GM18526 (cell line): ENCODE measurements around the gene NMT2.

ENCODE experiments used
- POLR2A ChIP-seq: IDR thresholded peaks from 3 replicates; pipeline ENCODE4 v1.6.1; 2011; ENCODE audit not compliant: insufficient read length; ENCODE audit errors: extremely low read depth

The NMT2 gene

DNA sequence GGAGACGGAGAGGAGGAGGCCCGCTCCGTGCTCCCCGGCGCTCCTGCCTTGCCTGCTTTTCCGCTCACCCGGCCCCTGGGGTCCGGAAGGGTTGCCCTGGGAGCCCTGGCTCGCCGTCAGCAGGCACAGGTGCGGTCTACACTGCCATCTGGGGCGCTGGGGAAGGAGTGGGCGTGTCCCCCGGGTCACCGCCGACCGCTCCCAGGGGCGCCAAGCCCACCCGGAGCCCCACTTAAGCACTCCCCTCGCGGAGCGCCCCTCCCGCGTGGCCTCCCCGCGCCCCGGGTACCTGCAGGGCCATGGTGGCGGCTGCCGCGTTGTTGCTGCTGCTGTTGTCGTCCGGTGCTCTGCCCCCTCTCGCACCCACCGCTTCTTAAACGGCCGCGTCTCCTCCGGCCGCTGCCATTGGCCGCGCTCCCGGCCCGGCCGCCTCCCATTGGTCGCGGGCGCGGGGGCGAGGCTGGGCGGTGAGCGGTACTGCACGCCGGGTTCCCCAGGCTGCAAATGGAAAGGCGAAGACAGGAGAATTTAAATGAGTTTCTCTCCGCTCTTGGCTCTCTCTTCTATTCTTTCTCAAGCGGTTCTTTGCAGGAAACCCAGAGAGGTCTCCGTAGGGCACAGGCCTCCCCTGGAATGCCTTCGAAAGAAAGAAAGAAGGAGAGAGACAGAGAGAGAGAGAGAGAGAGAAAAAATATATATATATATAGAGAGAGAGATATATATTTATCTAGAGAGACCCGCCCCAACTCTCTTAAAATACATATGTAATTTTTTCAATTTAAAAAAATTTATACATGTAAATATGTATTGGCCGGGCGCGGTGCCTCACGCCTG is 79.8 kb downstream of the NMT2 start, which contains the start of gene ACBD7:
ACBD7 (minus strand) TSS at position 349 of the 834 bp plus-strand sequence; CDS start at position 301, 48 bp downstream.
- TF ChIP-seq POLR2A = no peak

DNA sequence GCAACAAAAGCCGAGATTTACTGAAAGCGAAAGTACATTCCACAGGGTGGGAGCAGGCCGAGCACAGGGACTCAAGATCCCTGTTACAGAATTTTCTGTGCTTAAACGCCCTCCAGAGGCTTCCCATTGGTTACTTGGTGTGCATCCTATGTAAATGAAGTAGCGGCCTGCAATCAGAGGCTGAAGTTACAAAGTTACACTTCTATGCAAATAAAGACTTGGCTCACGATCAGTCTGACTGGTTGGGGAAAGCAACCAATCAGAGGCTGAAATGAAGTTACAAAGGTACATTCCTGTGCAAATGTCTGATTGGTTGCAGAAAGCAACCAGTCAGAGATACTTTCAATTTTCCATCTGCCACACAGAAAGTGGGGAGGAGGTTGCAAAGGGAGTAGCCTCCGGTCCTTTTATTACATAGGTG is 84.0 kb downstream of the NMT2 start:
- no peak for TF ChIP-seq POLR2A

DNA sequence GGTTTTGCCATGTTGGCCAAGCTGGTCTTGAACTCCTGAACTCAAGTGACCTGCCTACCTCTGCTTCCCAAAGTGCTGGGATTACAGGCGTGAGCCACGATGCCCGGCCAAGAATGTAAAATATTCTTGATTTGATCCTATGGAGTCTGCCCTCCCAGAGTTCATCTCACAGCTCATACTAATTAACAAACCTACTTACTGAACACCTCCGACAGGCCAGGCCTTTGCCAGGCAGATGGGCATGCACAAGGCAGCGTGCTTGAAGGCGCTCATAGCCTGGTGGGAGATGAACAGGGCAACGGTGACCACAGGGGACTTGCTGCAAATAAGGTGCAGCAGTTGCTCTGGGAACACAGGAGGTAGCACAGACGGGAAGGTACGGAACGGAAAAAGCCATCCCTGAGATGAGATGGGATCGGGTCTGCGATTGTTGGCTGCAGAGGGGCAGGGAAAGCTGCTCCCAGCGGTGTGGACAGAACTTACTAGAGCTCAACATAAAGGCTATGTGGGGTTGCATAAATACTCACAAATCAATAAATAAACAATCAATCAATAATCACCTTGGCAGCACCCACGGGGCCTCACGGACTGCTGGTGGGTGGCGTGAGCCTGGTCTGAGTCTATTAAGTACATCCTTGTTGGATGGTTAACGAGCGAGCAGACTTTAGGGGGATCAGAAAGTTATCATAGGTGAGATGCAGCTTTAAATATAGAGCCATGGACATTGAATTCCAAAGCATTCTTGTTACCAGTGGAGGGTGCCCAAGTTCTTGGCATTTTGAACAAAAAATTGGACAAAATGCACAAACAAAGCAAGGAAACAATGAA is 84.6 kb downstream of the NMT2 start:
- no peak for TF ChIP-seq POLR2A

DNA sequence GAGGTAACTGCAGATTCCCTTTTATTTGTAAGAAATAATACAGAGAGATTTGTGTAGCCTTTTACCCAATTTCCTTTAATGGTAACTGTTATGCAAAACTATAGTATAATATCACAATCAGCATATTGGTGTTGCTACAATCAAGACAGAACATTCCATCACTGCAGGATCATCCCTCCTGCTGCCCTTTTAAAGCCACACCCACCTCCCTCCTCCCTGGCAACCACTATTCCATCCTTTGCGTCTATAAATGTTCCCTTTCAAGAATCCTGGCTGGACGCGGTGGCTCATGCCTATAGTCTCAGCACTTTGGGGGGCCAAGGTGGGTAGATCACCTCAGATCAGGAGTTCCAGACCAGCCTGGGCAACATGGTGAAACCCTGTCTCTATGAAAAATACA is 93.1 kb downstream of the NMT2 start:
- TF ChIP-seq POLR2A = no peak

DNA sequence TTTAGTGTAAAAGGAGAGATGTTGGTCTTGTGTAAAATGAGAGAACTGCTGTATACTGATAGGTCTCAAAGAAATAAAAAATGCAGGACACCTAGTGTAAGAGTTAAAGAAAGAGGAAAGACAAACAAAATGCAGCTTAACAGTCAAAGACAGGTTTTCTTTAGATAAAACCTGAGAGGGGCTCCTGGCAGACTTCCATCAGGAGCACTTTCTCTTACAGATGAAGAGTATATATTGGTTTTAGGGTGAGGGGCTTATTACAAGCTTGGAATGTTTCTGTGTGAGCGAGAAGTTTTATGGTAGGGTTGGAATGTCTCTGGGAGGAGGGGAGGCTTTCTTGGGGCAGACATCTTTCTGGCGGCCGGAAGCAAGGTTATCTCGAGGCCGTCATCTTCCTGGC is 96.1 kb downstream of the NMT2 start:
- no peak for TF ChIP-seq POLR2A

DNA sequence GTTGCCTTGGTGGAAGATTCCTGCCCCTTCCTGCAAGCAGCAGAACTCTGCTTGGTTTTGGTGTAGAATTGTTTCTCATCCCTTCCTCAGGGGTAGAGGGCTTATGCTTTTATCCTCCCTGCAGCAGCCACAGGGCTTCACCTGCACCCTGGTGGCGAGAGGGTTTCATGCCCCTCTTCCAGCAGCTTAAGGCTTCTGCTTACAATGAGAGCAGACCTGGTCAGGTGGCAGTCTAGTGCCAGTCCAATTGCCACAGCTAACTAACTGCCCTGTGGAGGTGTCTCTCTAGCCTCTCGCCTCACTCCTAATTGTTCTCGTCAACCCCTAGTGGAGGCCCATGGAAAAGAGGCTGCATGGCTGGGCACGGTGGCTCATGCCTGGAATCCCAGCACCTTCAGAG is 99.3 kb downstream of the NMT2 start:
- no peak for TF ChIP-seq POLR2A

DNA sequence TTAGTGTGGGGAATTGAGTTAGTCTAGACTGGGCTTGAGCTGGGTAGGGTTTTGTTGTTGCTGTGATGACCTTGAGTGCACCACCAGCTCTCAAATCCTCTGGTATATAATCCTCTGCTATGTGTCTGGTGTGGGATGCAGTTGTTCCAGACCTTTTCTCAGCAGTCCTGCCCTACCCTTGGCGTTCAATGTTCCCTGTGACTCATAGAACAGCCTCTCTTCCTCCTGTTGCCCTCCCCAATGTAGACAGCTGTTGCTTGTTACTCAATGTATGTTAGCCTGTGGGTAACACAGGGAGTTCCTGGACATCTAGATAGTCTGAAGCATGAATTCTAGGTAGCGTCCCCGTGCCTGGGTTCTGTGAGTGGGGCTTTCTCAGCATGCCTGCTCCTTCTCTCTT is 99.7 kb downstream of the NMT2 start:
- no peak for TF ChIP-seq POLR2A

DNA sequence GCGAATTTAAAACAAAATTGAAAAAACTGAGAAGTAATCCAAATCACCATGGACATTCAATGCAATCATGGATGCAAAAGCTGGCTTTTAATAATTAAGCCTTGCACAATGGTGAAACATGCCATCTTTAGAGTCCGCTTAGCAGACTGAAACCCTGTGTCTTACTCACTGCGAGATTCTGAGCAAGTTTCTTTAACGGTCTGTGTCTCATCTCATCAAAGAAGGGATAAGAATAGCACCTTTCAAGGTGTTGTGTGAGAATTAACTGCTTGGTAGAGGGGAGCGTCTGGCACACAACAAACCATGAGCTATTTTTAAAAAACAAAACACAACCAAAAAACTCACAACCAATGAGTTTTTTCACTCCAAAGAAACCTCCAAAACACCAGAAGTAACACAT is 101.3 kb downstream of the NMT2 start:
- TF ChIP-seq POLR2A = no peak

DNA sequence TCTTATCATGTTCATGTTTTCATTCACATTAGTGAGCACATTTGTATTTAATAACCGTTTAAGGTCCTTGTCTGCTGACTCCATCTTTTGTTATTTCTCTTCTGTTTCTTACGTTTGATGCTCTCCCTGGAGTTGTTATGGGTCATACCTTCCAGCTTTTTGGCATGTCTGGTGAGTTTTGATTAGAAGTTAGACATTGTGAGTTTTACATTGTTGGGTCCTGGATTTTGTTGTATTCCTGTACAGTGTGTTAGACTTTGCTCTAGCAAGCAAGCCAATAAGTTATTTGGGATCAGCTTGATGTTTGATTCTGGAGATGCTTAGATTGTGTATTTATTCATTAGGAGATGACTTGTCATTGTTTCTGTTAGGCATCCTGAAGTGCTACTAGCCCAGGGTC is 107.9 kb downstream of the NMT2 start:
- TF ChIP-seq POLR2A = no peak

DNA sequence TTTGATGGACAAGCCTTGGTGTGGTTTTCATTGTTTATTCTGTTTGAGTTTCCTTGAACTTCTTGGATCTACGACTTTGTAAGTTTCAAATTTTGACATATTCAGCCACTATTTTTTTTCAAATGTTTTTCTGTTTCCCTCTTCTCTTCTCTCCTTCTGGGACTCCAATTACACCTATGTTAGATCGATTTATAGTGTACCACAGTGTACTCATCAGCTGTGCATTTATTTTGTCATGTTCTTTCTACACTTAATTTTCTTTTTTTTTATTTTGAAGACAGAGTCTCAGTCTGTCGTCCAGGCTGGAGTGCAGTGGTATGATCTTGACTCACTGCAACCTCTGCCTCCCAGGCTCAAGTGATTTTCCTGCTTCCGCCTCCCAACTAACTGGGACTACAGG is 108.6 kb downstream of the NMT2 start:
- no peak for TF ChIP-seq POLR2A

DNA sequence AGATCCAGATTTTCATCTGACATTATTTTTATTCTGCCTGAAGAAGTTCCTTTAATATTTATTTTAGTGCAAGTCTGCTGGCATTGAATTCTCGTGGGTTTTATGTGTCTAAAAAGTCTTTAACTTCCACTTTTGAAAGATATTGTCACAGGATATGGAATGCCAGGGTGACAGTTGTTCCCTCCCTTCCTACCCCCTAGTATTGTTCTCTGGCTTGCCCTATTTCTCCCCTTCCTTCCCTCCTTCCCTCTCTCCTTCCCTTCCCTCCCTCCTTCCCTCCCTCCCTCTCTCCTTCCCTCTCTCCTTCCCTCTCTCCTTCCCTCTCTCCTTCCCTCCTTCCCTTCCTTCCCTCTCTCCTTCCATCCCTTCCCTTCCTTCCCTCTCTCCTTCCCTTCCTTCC is 109.8 kb downstream of the NMT2 start:
- no peak for TF ChIP-seq POLR2A
